ENCODE measurements around the gene CSPG4. TPM values are rescaled to one million over a fixed set of nuclear protein-coding genes. Genes with fewer than 3 reads are reported as not detected.

The CSPG4 gene
- total and polyA plus RNA-seq, 2 of the 13 experiments (the other 11 are each of a cell fraction or from before 2014, with no cell fraction given) = 0.01 to 0.04 TPM

- no peak for TF ChIP-seq ZBTB10 (CRISPR knock-in tag; IDR thresholded peaks at IDR 0.05; ENCODE audit: borderline replicate concordance)
- 0 out of 2 replicates have a peak, but pooled peaks have one; percentile 25 for TF ChIP-seq ZNF274 (CRISPR knock-in tag; IDR thresholded peaks at IDR 0.05)
- TF ChIP-seq TARDBP (CRISPR knock-in tag; IDR thresholded peaks at IDR 0.05) = no peak
- no peak for TF ChIP-seq KIAA2018 (CRISPR knock-in tag; IDR thresholded peaks at IDR 0.05; ENCODE audit: borderline replicate concordance)
- peak; percentile 36; the same call in 1 of the 2 replicates for TF ChIP-seq CTCF (CRISPR knock-in tag; IDR thresholded peaks at IDR 0.05)
- 0 out of 2 replicates have a peak, but pooled peaks have one; percentile 25 for TF ChIP-seq BRD4 (CRISPR knock-in tag; IDR thresholded peaks at IDR 0.05)
- TF ChIP-seq ZNF530 (CRISPR knock-in tag; IDR thresholded peaks at IDR 0.05; ENCODE audit: low read depth) = no peak
- no peak for TF ChIP-seq ZNF510 (CRISPR knock-in tag; IDR thresholded peaks at IDR 0.05; ENCODE audit: low read depth)
- TF ChIP-seq ZZZ3 (CRISPR knock-in tag; IDR thresholded peaks at IDR 0.05; ENCODE audit: borderline replicate concordance) = no peak
- no peak for TF ChIP-seq ZNF570 (CRISPR knock-in tag; IDR thresholded peaks at IDR 0.05; ENCODE audit: borderline replicate concordance)
- TF ChIP-seq ZNF607 (CRISPR knock-in tag; IDR thresholded peaks at IDR 0.05; ENCODE audit: borderline replicate concordance) = no peak
These were observed 36.9 kb downstream of the CSPG4 start (continued) for GRCh38 chr15:75675579-75676404.

All from HepG2 (cell line).